Chondrocyte (in vitro differentiated cells): ENCODE results near the gene CASP10. TPM values are rescaled to one million over a fixed set of nuclear protein-coding genes. Genes with fewer than 3 reads are reported as not detected.

Experiments
- DNase-seq: peaks from one replicate; pipeline ENCODE4 v3.0.0; 2021; ENCODE audit warnings: mixed read lengths, low spot score
- H3K27ac Mint-ChIP-seq: one replicate; pipeline ENCODE4 v1.8.0; 2021; ENCODE audit warnings: mild to moderate bottlenecking, moderate library complexity, mixed read lengths; ENCODE audit not compliant: unreplicated experiment
- H3K27me3 Mint-ChIP-seq: 2 replicates; pipeline ENCODE4 v1.8.0; 2021; ENCODE audit warnings: low read depth, mixed read lengths
- H3K36me3 Mint-ChIP-seq: 2 replicates; pipeline ENCODE4 v1.8.0; 2021; ENCODE audit warnings: low read depth, mixed read lengths
- H3K4me1 Mint-ChIP-seq: 2 replicates; pipeline ENCODE4 v1.8.0; 2021; ENCODE audit warnings: low read depth, mild to moderate bottlenecking, mixed read lengths
- H3K4me3 Mint-ChIP-seq: one replicate; pipeline ENCODE4 v1.8.0; 2021; ENCODE audit warnings: mild to moderate bottlenecking, moderate library complexity, mixed read lengths; ENCODE audit not compliant: unreplicated experiment
- H3K9me3 Mint-ChIP-seq: 2 replicates; pipeline ENCODE4 v1.8.0; 2021; ENCODE audit warnings: low read depth, mixed read lengths
- total RNA-seq: library from RNA; stranded (reverse); gene quantifications from 3 replicates; pipeline ENCODE4 v1.2.1, GENCODE V29; 2021
- TF ChIP-seq, protein P1 (sequence below): fragments of 200-600 bp; sonication (generic); IDR thresholded peaks from 2 replicates; pipeline ENCODE4 v1.5.0; 2021; ENCODE audit warnings: antibody characterized with exemption, mild to moderate bottlenecking, moderate library complexity

Gene CASP10
- total RNA-seq, 1 donor from 2014 or later: 0.05 TPM

DNA sequence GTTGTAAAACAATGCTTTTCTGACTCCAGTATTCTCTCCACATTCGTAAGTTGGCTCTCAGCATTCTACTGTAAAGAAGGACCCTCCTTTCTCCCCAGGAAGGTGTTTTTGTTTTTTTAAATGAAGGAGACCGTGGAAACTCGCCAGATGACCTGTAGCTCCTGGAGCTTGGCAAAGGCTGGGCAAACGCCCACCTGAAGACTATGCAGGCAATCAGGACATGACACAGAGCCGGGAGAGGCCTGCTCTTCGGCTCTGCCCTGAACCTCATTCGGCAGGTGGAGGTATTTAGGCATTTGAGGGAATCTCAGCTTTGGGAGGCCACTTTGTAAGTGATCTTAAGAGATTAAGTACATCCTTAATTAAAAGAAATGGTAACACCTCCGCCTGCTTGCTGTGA, 17.4 kb downstream of the CASP10 start:
- Mint-ChIP-seq H3K4me1 (peaks cover 8% of the 10 kb centered on the region), H3K27ac (no peak overlapping the region), H3K4me3 (no peak overlapping the region), H3K9me3 (no peaks in the 10 kb centered on the region), H3K36me3 (no peaks in the 10 kb centered on the region), H3K27me3 (no peaks in the 10 kb centered on the region)
- TF ChIP-seq, protein P1, sequence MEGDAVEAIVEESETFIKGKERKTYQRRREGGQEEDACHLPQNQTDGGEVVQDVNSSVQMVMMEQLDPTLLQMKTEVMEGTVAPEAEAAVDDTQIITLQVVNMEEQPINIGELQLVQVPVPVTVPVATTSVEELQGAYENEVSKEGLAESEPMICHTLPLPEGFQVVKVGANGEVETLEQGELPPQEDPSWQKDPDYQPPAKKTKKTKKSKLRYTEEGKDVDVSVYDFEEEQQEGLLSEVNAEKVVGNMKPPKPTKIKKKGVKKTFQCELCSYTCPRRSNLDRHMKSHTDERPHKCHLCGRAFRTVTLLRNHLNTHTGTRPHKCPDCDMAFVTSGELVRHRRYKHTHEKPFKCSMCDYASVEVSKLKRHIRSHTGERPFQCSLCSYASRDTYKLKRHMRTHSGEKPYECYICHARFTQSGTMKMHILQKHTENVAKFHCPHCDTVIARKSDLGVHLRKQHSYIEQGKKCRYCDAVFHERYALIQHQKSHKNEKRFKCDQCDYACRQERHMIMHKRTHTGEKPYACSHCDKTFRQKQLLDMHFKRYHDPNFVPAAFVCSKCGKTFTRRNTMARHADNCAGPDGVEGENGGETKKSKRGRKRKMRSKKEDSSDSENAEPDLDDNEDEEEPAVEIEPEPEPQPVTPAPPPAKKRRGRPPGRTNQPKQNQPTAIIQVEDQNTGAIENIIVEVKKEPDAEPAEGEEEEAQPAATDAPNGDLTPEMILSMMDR: no peak
- DNase-seq: no peak

DNA sequence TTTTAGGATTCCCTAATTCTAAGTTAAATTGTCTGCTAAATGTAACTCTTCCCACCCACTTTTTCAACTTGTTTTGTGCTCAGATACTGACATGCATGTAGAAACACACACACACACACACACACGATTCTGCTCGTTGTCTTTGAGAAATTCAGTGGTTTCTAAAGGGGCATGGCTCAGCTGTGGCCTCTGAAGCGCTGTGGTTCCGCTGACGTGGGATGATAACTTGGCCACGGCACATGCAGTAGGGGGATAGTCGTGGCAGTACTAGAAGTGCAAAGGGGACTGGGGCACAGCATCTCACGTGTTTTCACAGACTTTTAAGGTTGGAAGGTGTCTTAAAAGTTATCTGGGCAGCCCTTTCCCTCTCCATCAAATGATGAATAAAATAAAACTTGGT, 18.4 kb downstream of the CASP10 start:
- Mint-ChIP-seq H3K36me3 (no peaks in the 10 kb centered on the region), H3K9me3 (no peaks in the 10 kb centered on the region), H3K27me3 (no peaks in the 10 kb centered on the region), H3K27ac (no peak overlapping the region), H3K4me3 (no peak overlapping the region), H3K4me1 (peaks cover 8% of the 10 kb centered on the region)
- DNase-seq: no peak
- TF ChIP-seq, protein P1: no peak

DNA sequence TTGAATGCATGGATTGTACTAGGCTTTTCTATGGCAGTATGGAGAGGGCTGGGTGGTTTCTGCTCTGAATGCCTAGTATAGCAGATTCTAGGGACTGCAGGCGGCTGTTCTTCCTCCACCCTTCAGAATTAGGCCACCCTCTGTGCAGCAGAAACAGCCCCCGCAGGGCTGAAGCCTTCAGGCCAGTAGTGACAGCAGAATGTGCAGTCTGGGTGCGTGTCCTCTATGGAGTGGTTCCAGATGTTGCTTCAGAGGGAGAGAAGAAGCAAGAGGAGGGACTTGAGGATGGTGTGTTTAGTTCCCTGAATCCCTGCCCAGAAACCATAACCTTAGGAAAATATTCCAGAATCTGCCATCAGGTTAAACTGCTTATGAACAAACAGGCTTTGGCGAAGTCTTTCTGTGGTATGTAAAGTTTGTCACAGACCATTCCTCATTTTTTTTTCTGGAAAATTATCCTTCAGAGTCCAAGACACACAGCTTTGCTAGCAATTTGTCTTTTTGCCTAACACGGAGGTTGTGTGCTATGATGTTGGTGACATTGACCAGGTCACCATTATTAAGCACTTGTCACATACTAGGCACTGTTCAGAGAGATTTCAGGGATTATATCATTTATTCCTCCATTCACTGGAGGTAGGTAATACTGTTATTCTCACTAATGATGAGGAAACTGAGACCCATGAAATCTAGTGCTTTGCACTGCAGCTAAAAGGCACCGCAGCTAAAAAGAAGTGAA, 21.1 kb downstream of the CASP10 start:
- TF ChIP-seq, protein P1: no peak
- DNase-seq: no peak
- Mint-ChIP-seq H3K36me3 (no peaks in the 10 kb centered on the region), H3K9me3 (no peaks in the 10 kb centered on the region), H3K27ac (no peak overlapping the region), H3K27me3 (no peaks in the 10 kb centered on the region), H3K4me3 (no peak overlapping the region), H3K4me1 (peaks cover 12% of the 10 kb centered on the region)

DNA sequence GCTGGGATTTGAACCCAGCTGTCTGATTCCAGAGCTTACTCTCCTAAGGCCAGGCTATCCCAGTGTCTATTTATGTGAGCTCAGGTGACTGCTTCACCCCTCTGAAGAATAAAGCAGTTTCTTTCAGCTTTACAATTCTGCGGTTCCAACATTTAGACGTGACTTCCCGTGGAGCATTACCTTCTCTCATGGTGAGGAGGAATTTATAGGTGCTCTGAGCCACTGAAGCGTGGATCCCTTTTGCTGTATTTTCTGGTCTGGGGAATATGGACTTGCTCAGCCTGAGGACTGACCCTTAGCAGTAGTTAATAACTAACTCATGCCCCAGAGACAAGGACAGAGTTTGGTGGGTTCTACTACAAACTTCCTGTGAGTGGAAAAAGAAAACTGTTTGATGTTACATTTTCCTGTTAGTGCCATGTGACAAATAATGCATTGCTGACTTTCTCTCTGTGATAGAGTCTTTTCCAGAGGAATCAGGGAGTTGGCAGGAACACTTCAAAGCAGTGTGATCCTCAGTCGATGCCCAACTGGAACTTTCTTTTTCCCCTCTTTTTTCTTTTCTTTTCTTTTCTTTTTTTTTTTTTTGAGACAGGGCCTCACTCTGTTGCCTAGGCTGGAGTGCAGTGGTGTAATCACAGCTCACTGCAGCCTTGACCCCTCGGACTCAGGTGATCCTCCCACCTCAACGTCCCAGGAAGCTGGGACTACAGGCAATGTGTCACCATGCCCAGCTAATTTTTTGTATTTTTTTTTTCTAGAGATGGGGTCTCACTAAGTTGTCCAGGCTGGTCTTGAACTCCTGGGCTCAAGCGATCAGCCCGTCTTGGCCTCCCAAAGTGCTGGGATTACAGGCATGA, 21.9 kb downstream of the CASP10 start:
- DNase-seq: no peak
- TF ChIP-seq, protein P1: no peak
- H3K4me1 Mint-ChIP-seq: peaks cover 12% of the 10 kb centered on the region
- no peaks in the 10 kb centered on the region for H3K36me3 Mint-ChIP-seq
- no peaks in the 10 kb centered on the region for H3K9me3 Mint-ChIP-seq
- no peak overlapping the region for H3K27ac Mint-ChIP-seq
- H3K27me3 Mint-ChIP-seq: no peaks in the 10 kb centered on the region
- no peak overlapping the region for H3K4me3 Mint-ChIP-seq

DNA sequence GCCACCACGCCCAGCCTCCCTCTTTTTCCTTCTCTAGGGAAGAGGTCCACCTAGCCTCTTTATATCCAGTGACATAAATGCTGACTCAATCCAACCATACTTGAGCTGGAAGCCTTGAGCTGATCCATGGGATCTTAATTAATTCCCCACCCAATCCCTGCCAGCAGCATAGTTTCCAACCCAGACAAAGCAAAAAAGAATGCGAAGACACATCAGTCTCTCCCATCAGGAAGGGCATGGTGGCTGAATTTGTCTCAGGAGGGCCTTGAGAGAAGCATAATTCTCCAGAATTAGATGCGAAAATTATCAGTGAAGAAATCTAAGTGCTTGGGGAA, 22.5 kb downstream of the CASP10 start:
- Mint-ChIP-seq H3K4me1 (peaks cover 12% of the 10 kb centered on the region), H3K36me3 (no peaks in the 10 kb centered on the region), H3K27ac (no peak overlapping the region), H3K27me3 (no peaks in the 10 kb centered on the region), H3K9me3 (no peaks in the 10 kb centered on the region), H3K4me3 (no peak overlapping the region)
- TF ChIP-seq, protein P1: no peak
- no peak for DNase-seq
